UCSD-AML1 (cell line): Measurements from ENCODE around the gene ANKMY1.

Source experiments
- DNase-seq: peaks from one replicate; lab custom pipeline; 2025; ENCODE audit not compliant: unreplicated experiment; lab: John Stamatoyannopoulos, UW

ANKMY1 gene

DNA sequence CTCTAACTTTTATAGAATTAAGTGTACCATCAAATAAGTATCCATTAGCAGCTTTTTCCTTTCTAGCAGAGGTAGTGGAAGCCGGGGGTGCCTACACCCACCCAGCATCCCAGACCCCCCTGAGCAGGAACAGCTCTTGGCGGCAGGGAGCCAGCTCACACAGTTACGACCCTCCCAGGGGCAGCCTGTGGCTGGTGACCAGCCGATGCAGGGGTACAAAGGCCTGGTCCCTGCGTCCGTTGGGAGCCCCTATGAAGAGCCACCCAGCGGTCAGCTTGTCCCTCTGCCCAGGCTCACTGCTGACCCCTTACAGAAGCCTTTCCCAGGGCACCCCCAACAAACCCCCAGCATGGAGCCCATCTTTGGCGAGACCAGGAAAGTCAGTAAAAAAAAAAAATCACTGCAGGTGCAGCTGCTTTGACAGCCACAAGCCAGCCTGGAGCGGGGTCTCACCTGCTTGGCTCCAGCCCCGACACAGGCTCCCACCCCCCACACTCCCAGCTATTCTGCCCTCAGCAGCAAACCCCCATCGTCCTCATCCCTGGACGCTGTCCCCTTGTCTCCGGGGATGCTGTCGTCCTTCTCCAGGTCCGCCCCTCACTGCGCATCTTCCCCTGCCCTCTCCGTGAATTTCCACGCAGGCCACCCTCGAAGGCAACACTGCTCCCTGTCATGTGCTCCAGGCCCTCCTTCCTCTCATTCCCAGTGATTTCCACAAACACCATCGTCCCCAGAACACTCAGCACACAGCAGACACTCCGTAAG, 79.3 kb downstream of the ANKMY1 start:
- DNase-seq: no peak

- no peak for DNase-seq
These were observed 79.9 kb downstream of the ANKMY1 start for GRCh38 chr2:240477916-240478315.

DNA sequence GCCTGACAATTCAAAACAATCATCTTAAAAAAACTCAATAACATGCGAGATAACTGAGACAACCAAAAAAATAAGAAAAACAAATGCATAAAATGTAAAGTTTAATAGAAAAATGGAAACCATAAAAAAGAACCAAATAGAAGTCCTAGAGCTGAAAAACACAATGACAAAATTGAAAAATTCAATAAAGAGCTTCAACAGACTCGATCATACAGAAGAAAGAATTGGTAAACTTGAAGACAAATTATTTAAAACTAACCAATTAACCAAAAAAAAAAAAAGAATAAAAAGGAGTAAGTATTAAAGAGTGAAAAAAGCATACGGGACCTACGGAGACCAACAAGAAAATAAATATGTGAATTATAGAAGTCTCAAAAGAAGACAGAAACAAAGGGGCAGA, 84.6 kb downstream of the ANKMY1 start:
- DNase-seq: no peak

- no peak for DNase-seq
These were observed 85.6 kb downstream of the ANKMY1 start for GRCh38 chr2:240472078-240472790.

- no peak for DNase-seq
These were observed 88.0 kb downstream of the ANKMY1 start for GRCh38 chr2:240469740-240470139.

DNA sequence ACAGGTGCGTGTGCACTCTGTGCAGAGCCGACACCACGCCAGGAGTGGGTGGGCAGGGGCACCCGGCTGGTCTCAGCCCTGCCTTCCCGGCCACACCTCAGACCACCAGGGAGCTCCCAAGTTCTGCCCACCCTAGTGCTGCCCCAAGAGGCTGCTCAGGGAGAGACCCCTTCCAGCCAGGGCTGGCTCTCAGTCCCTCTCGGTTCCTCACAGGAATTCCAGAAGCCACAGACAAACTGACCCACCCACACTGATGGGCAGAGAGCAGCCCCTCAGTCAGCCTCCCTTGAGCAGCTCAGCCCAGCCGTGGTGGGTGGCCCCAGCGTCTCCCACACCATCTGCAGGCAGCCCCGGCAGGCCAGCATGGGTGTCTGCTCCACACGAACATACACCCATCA, 88.5 kb downstream of the ANKMY1 start:
- no peak for DNase-seq

GRCh38 chr2:240468303-240469238, 89.2 kb downstream of the ANKMY1 start:
- DNase-seq: no peak

GRCh38 chr2:240467659-240468302, 90.0 kb downstream of the ANKMY1 start:
- no peak for DNase-seq

DNA sequence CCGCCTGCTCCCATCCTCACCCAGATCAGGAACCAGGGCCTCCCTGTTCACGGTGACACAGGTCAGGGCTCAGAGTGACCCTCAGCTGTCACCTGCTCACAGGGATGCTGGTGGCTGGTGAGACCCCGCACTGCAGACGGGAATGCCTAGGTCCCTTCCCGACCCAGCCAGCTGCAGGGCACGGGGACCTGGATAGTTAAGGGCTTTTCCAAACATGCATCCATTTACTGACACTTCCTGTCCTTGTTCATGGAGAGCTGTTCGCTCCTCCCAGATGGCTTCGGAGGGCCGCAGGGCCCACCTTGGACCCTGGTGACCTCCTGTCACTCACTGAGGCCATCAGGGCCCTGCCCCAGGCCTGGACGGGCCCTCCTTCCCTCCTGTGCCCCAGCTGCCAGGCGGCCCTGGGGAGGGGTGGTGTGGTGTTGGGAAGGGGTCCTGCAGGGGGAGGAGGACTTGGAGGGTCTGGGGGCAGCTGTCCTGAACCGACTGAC, 90.6 kb downstream of the ANKMY1 start:
- DNase-seq: no peak

DNA sequence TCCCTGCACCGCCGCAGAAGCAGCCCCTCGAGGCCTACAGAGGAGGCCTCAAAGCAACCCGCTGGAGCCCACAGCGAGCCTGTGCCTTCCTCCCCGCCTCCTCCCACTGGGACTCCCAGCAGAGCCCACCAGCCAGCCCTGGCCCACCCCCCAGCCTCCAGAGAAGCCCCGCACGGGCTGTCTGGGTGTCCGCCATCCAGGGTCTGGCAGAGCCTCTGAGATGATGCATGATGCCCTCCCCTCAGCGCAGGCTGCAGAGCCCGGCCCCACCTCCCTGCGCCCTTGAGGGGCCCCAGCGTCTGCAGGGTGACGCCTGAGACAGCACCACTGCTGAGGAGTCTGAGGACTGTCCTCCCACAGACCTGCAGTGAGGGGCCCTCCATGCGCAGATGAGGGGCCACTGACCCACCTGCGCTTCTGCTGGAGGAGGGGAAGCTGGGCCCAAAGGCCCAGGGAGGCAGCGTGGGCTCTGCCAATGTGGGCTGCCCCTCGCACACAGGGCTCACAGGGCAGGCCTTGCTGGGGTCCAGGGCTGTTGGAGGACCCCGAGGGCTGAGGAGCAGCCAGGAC, 91.1 kb downstream of the ANKMY1 start:
- DNase-seq: no peak

DNA sequence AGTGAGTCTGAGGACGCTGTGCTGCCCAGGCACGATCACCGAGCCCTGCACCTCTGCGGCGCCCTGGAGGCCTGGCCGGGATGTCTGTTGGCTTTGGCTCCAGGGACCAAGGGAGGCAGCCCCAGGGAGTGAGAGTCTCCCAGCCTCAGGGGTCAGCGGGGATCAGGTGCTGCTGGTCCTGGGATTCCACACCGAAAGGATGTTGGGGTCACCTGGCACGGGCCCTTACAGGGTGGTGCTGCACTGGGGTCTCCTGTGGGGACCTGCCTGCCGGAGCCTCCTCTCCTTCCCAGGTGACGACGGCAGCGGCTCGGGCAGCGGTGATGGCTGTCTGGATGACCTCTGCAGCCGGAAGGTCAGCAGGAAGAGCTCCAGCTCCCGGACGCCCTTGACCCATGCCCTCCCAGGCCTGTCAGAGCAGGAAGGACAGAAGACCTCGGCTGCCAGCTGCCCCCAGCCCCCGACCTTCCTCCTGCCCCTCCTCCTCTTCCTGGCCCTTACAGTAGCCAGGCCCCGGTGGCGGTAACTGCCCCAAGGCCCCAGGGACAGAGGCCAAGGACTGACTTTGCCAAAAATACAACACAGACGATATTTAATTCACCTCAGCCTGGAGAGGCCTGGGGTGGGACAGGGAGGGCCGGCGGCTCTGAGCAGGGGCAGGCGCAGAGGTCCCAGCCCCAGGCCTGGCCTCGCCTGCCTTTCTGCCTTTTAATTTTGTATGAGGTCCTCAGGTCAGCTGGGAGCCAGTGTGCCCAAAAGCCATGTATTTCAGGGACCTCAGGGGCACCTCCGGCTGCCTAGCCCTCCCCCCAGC, 91.8 kb downstream of the ANKMY1 start:
- DNase-seq: no peak

- DNase-seq: no peak
These were observed 92.5 kb downstream of the ANKMY1 start for GRCh38 chr2:240465268-240465764.

DNA sequence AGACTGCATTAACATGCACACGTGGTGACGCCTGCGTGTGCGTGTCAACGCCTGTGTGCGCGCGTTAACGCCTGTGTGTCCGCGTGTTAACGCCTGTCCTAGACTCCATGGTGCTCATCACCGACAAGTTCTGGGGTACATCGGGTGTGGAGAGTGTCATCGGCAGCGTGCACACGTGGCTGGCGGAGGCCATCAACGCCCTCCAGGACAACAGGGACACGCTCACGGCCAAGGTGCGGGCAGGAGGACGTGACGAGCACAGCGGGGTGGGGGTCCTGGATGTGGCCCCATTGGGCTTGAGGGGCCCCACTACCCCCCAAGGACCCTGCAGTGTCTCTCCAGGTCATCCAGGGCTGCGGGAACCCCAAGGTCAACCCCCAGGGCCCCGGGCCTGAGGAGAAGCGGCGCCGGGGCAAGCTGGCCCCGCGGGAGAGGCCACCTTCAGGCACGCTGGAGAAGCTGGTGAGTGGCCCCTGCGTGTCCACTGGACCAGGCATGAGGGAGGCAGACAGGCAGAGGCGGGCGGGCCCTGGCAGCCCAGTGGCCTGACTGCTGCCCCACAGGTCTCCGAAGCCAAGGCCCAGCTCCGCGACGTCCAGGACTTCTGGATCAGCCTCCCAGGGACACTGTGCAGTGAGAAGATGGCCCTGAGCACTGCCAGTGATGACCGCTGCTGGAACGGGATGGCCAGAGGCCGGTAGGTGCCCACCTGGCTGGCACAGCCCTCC, 93.1 kb downstream of the ANKMY1 start:
- DNase-seq: no peak

GRCh38 chr2:240463866-240464481, 93.8 kb downstream of the ANKMY1 start:
- no peak for DNase-seq

GRCh38 chr2:240463274-240463865, 94.4 kb downstream of the ANKMY1 start:
- DNase-seq: no peak

DNA sequence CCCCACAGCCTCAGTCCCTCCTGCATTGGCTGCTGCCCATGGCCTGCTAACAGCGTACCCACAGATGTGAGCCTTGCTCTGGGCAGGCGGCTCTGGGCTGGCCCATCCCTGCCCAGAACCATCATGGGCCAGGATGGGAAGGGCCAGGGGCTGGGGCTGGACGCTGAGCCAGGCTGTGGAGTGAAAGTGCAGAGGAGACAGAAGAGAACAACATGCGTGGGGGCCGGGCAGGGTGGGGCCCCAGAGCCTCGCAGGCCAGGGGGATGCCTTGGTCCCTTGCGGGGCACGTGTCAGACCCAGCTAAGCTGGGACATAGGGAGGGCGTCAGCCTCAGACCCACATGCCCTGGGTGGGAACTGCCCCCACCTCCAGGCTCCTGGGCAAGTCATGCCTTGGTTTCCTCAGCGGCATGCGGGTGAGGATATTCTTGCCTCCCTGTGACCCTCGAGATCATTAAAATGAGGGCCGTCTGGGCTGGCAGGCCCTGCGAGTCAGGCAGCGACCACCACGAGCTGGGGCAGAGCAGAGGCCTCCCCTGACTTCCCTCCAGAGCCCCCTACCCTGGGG, 95.0 kb downstream of the ANKMY1 start:
- DNase-seq: no peak

GRCh38 chr2:240462073-240462706, 95.6 kb downstream of the ANKMY1 start:
- DNase-seq: no peak
